Esophagus squamous epithelium (tissue), 5 donors: Measurements from ENCODE around the gene ANKRD1. TPM values are rescaled to one million over a fixed set of nuclear protein-coding genes. Genes with fewer than 3 reads are reported as not detected.

Experiments
- DNase-seq: peaks from one replicate; lab custom pipeline; 2025; lab: John Stamatoyannopoulos, UW
- H3K27ac ChIP-seq, 4 donors: fragments of 200-600 bp; sonication (generic); one replicate each; pipeline ENCODE4 v1.5.1; 2016 to 2019; ENCODE audit warnings: mild to moderate bottlenecking in 1 of 4
- H3K27me3 ChIP-seq, 4 donors: fragments of 200-600 bp; sonication (generic); 1 replicate in 3 of 4; 2 replicates in 1 of 4; pipeline versions ENCODE4 v1.5.1 to v1.6.0; 2017 to 2021; ENCODE audit warnings: antibody characterized with exemption in 1 of 4
- H3K36me3 ChIP-seq, 3 donors: fragments of 200-600 bp; sonication (generic); one replicate each; pipeline ENCODE4 v1.5.1; 2016 to 2019
- H3K4me1 ChIP-seq, 3 donors: fragments of 200-600 bp; sonication (generic); one replicate each; pipeline ENCODE4 v1.5.1; 2017 to 2019
- H3K4me3 ChIP-seq, 4 donors: fragments of 200-600 bp; sonication (generic); 1 replicate in 3 of 4; 2 replicates in 1 of 4; pipeline ENCODE4 v1.5.1; 2016 to 2019; ENCODE audit warnings: mild to moderate bottlenecking in 2 of 4, moderate library complexity in 1 of 4
- H3K9me3 ChIP-seq, 3 donors: fragments of 200-600 bp; sonication (generic); one replicate each; pipeline ENCODE4 v1.5.1; 2016 to 2019
- POLR2A ChIP-seq, 4 donors: fragments of 450-650 bp; IDR thresholded peaks; one replicate each; pipeline ENCODE4 v1.6.1; 2017; ENCODE audit warnings: antibody characterized with exemption in 4 of 4, mild to moderate bottlenecking in 4 of 4, moderate library complexity in 3 of 4
- WGBS, 2 donors: methylation state at CpG; one replicate each; pipeline ENCODE4 v1.1.5; 2018; 5-methylcytosine and 5-hydroxymethylcytosine counted together
- intact Hi-C: fragments of 100-400 bp; cut with DNase I; formaldehyde crosslinking; loops from one replicate; pipeline ENCODE4 v1.15.0; 2022
- total RNA-seq, 4 donors: library from RNA; depleted of rRNA; stranded (reverse); fragments of >200 nt; gene quantifications; one replicate each; pipeline ENCODE4 v1.1.0, GENCODE V29; 2016
- TF ChIP-seq, protein P1 (sequence below), 6 experiments: fragments of 450-650 bp in 4 of 6; fragments of 200-600 bp in 2 of 6; sonication (generic) in 2 of 6; IDR thresholded peaks; one replicate each; pipeline ENCODE4 v1.5.1; 2016 to 2019; ENCODE audit warnings: antibody characterized with exemption in 6 of 6, mild to moderate bottlenecking in 4 of 6, moderate library complexity in 4 of 6
- donor health status: DM: yes; HTN: yes; CAD: no.

ANKRD1 gene
- total RNA-seq, 4 donors from 2014 or later, result not detected

DNA sequence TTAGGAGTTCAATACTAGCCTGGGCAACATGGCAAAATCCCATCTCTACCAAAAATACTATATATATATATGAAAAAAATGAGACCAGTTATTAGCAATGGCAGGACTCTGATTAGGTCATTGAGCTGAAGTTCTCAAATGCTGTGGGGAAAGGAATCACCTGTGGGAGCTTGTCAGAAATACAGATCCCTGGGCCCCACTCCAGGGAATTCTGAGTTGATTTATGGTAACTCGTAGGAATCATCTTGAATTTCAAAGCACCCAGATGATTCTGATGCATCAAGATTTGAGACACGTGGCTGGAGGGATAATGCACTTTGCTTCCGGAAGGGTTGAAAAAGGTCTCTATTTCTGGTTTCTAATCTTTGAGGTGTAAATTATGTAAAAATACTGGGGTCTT, 1.0 kb upstream of the ANKRD1 start:
- WGBS, 2 donors, result 71 to 81% methylated on average over 3 of the region's 3 CpGs
- Histone ChIP-seq H3K27ac (no peak overlapping the region), H3K4me3 (no peak overlapping the region), H3K27me3 (peaks cover 0 to 20% (median 0%) of the 10 kb centered on the region in 4 donors), H3K36me3 (no peaks in the 10 kb centered on the region), H3K9me3 (no peaks in the 10 kb centered on the region), H3K4me1 (no peaks in the 10 kb centered on the region)
- intact Hi-C loops, result no loop called here
- TF ChIP-seq, protein P1, sequence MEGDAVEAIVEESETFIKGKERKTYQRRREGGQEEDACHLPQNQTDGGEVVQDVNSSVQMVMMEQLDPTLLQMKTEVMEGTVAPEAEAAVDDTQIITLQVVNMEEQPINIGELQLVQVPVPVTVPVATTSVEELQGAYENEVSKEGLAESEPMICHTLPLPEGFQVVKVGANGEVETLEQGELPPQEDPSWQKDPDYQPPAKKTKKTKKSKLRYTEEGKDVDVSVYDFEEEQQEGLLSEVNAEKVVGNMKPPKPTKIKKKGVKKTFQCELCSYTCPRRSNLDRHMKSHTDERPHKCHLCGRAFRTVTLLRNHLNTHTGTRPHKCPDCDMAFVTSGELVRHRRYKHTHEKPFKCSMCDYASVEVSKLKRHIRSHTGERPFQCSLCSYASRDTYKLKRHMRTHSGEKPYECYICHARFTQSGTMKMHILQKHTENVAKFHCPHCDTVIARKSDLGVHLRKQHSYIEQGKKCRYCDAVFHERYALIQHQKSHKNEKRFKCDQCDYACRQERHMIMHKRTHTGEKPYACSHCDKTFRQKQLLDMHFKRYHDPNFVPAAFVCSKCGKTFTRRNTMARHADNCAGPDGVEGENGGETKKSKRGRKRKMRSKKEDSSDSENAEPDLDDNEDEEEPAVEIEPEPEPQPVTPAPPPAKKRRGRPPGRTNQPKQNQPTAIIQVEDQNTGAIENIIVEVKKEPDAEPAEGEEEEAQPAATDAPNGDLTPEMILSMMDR (IDR thresholded peaks at IDR 0.05), result no peak
- TF ChIP-seq POLR2A (IDR thresholded peaks at IDR 0.05), result no peak
- no peak for DNase-seq

DNA sequence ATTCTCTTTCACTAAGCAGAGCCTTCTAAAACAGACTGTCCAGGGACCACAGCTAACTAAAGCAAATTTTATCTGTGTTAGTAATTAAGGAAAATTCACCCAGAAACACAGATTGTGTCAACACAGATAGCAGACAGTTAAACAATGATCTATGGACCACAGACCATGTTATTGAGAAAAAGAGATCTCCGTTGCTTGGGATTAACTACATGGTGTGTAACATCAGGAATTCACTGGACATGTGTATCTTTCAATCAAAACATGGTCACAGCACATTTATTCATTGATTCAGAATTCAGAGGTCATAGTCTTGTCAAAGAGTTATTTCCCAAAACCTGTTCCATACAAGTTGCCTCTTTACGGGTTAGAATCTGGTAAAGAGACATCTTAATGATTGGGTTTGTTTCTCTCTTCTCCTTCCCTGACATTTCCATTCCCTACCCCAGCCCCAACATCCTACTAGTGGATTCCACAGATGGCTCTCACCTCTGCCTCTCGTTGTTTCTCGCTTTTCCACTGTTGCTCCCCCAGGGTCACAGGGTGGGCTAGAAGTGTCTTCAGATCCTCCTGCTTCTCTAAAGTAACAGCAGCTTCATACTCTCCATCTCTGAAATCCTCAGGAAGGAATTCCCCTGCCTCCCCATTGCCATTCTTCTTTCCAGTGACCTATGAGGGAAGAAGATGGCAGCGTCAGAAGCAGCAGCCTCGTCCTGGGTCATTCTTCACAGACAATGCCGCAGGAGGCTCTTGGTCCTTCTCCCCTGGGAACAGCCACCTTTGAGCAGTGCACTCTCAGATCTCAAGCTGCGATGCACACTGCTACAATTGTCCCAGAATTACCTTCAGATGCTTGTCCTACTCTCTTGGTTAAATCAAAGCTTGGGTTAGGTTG, 958 bp downstream of the ANKRD1 start:
- TF ChIP-seq, protein P1 (IDR thresholded peaks at IDR 0.05), result no peak
- no peak for TF ChIP-seq POLR2A (IDR thresholded peaks at IDR 0.05)
- peaks cover 0 to 20% (median 0%) of the 10 kb centered on the region in 4 donors for H3K27me3 ChIP-seq
- 73 to 76% methylated on average over 8 of the region's 8 CpGs for WGBS, 2 donors
- intact Hi-C loops, result no loop called here
- no peak overlapping the region for H3K4me3 ChIP-seq
- no peak for DNase-seq
- H3K36me3 ChIP-seq, result no peaks in the 10 kb centered on the region
- no peaks in the 10 kb centered on the region for H3K9me3 ChIP-seq
- no peaks in the 10 kb centered on the region for H3K4me1 ChIP-seq
- no peak overlapping the region for H3K27ac ChIP-seq

DNA sequence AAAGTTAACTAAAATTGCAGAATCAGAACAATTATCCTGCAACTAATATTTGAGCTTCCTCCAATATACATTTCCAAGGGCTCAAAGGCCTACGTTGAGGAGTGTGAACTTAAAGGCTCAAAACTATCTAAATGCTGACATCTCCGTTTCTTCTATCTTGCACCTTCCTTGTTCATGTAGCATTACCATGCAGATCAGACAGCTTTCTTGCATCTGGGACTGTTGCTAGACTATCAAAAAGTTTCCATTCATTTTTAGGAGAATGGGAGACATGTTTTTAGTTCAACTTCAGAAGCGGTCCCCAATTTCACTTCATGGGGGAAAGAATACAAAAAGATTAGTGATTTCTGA, 2.9 kb downstream of the ANKRD1 start:
- Histone ChIP-seq H3K9me3 (no peaks in the 10 kb centered on the region), H3K27ac (no peak overlapping the region), H3K27me3 (peaks cover 0 to 14% (median 0%) of the 10 kb centered on the region in 4 donors), H3K4me1 (peaks cover 0 to under 1% (median 0%) of the 10 kb centered on the region in 3 donors), H3K4me3 (no peak overlapping the region), H3K36me3 (no peaks in the 10 kb centered on the region)
- no peak for TF ChIP-seq POLR2A (IDR thresholded peaks at IDR 0.05)
- TF ChIP-seq, protein P1 (IDR thresholded peaks at IDR 0.05), result no peak
- WGBS, 2 donors, result 89 to 96% methylated on average over 3 of the region's 3 CpGs
- intact Hi-C loops, result no loop called here
- DNase-seq, result no peak

DNA sequence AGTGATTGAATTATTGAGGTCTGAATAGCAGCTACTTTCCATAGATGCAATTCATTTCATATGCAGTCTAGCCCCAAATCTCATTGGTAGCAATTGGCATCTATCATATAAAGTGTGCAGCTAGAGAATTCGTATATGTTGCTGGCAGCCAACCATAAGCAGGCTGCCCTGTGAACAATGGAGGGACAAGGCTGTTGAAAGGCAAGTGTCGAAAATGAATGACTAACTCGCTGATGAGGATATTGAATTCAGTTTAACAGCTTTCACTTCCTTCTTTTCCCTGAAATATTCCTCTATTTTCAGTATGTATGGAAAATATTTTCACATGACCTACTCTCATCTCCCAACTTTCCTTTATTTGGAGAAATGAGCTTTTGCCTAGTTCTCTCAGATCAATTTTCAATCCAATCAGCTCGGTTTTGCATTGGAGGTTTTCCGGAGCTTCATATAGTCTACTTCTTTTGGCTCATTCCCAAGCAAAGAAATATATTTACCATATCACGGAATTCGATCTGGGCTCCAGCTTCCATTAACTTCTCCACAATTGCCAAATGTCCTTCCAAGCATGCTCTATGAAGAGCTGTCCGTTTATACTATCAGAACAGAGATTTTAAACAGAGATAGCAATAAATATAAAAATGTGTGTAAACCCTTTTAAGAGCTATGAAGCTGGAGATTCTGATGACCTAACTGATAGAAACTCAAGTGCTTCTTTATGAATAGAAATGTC, 3.5 kb downstream of the ANKRD1 start:
- peaks cover 0 to 14% (median 0%) of the 10 kb centered on the region in 4 donors for H3K27me3 ChIP-seq
- WGBS, 2 donors, result 59 to 69% methylated on average over 8 of the region's 8 CpGs
- no peaks in the 10 kb centered on the region for H3K9me3 ChIP-seq
- H3K4me1 ChIP-seq, result peaks cover 0 to 6% (median 0%) of the 10 kb centered on the region in 3 donors
- intact Hi-C loops, result no loop called here
- H3K27ac ChIP-seq, result no peak overlapping the region
- no peaks in the 10 kb centered on the region for H3K36me3 ChIP-seq
- TF ChIP-seq, protein P1 (IDR thresholded peaks at IDR 0.05), result no peak
- TF ChIP-seq POLR2A (IDR thresholded peaks at IDR 0.05), result no peak
- no peak overlapping the region for H3K4me3 ChIP-seq
- no peak for DNase-seq
